Measurements from ENCODE around the gene TMEM178B.

The TMEM178B gene

GRCh38 chr7:141198194-141198958 lies 124.5 kb downstream of the TMEM178B start:
- TF ChIP-seq FOXP2 (optimal IDR thresholded peaks at IDR 0.05; ENCODE audit: borderline replicate concordance, extremely low read depth, extremely low read length, insufficient read depth) (no peak), SIN3A (IDR thresholded peaks at IDR 0.05; ENCODE audit: borderline replicate concordance, insufficient read depth, low read length) (no peak), POLR2AphosphoS5 (IDR thresholded peaks at IDR 0.05; ENCODE audit: low read depth, low read length) (no peak), TAF1 (IDR thresholded peaks at IDR 0.05; ENCODE audit: borderline replicate concordance, insufficient read depth, low read length) (no peak)
- TF ChIP-seq, protein P1, sequence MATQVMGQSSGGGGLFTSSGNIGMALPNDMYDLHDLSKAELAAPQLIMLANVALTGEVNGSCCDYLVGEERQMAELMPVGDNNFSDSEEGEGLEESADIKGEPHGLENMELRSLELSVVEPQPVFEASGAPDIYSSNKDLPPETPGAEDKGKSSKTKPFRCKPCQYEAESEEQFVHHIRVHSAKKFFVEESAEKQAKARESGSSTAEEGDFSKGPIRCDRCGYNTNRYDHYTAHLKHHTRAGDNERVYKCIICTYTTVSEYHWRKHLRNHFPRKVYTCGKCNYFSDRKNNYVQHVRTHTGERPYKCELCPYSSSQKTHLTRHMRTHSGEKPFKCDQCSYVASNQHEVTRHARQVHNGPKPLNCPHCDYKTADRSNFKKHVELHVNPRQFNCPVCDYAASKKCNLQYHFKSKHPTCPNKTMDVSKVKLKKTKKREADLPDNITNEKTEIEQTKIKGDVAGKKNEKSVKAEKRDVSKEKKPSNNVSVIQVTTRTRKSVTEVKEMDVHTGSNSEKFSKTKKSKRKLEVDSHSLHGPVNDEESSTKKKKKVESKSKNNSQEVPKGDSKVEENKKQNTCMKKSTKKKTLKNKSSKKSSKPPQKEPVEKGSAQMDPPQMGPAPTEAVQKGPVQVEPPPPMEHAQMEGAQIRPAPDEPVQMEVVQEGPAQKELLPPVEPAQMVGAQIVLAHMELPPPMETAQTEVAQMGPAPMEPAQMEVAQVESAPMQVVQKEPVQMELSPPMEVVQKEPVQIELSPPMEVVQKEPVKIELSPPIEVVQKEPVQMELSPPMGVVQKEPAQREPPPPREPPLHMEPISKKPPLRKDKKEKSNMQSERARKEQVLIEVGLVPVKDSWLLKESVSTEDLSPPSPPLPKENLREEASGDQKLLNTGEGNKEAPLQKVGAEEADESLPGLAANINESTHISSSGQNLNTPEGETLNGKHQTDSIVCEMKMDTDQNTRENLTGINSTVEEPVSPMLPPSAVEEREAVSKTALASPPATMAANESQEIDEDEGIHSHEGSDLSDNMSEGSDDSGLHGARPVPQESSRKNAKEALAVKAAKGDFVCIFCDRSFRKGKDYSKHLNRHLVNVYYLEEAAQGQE (IDR thresholded peaks at IDR 0.05; ENCODE audit: insufficient read depth in 1 of 2, low read depth in 2 of 2, low read length in 2 of 2), result no peak

DNA sequence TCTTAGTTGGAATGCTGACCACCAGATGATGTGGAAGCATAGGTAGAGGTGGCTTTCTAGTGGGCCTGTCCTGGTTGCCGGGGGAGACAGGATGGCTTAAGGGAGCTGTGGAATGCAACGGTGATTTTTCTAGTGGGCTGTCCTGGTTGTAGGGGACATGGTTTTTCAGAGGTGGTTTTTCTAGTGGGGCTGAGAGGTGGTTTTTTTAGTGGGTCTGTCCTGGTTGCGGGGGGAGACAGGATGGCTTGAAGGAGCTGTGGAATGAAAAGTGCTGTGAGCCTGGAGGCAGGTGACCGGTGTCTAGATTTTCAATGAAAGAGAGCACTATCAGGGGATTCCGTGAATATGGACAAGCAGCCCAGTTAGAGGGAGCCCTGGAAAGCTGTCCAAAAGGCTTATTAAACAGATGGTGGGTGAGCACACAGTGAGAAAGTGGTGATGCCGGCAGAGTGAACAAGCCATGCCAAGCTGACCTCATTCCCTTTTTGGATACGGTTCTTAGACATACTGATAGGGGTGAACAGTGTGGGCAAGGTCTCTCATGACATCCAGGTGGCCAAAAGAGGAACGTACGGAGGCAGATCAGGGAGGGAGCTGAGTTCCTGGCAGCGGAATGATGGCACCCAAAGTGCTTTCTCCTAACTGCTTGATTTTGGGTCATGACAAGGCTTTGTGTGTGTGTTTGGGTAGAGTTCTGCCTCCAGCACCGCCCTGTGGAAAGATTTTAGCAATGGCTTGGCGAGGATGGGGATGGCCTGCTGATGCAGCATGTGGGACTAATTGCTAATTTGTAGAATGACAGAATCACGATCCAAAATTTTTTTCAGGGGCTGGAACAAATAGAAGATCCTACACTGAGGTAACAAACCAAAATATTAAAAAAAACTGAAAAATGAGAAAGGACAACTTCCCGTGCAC lies 126.6 kb downstream of the TMEM178B start:
- no peak for TF ChIP-seq SIN3A (IDR thresholded peaks at IDR 0.05; ENCODE audit: borderline replicate concordance, insufficient read depth, low read length)
- TF ChIP-seq TAF1 (IDR thresholded peaks at IDR 0.05; ENCODE audit: borderline replicate concordance, insufficient read depth, low read length), result no peak
- no peak for TF ChIP-seq FOXP2 (optimal IDR thresholded peaks at IDR 0.05; ENCODE audit: borderline replicate concordance, extremely low read depth, extremely low read length, insufficient read depth)

DNA sequence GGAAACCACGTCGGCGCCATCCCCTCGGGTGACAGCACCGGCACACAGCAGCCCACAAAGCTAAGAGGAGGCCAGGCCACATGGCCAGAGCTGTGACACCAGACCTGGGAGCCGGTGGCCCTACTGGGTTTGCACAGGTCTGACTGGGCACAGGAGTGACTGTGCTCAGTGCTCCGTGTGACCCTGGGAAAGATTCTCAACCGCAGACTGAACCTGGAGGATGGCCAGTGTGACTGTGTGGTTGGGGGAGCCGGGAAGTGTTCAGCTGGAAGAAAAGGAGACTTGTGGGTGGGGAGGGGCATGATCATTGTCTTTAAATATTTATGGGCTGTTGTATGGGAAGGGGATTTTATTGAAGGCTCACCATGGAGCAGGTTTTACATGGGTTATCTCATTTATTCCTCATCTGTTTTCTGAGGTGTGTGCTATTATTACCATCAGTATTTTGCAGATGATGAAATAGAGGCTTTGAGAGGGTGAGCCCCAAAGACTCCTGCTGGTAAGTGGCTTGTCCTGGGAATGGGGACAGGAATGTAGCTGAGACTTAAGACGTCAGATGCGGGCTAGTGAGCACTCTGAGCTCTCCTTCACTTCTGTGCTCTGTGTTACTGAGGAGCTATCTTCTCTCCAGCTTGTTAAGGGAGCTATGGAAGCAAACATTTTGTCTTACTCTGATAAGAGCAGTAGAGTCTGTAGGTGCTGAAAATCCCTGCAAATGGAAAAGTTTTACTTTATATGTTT lies 127.5 kb downstream of the TMEM178B start:
- TF ChIP-seq, protein P1 (IDR thresholded peaks at IDR 0.05; ENCODE audit: insufficient read depth in 1 of 2, low read depth in 2 of 2, low read length in 2 of 2), result no peak
- no peak for TF ChIP-seq POLR2AphosphoS5 (IDR thresholded peaks at IDR 0.05; ENCODE audit: low read depth, low read length)
- no peak for TF ChIP-seq FOXP2 (optimal IDR thresholded peaks at IDR 0.05; ENCODE audit: borderline replicate concordance, extremely low read depth, extremely low read length, insufficient read depth)
- no peak for TF ChIP-seq SIN3A (IDR thresholded peaks at IDR 0.05; ENCODE audit: borderline replicate concordance, insufficient read depth, low read length)
- TF ChIP-seq TAF1 (IDR thresholded peaks at IDR 0.05; ENCODE audit: borderline replicate concordance, insufficient read depth, low read length), result no peak

GRCh38 chr7:141202535-141202934 lies 128.7 kb downstream of the TMEM178B start:
- TF ChIP-seq TAF1 (IDR thresholded peaks at IDR 0.05; ENCODE audit: borderline replicate concordance, insufficient read depth, low read length) (no peak), POLR2AphosphoS5 (IDR thresholded peaks at IDR 0.05; ENCODE audit: low read depth, low read length) (no peak), SIN3A (IDR thresholded peaks at IDR 0.05; ENCODE audit: borderline replicate concordance, insufficient read depth, low read length) (no peak)
- TF ChIP-seq, protein P1 (IDR thresholded peaks at IDR 0.05; ENCODE audit: insufficient read depth in 1 of 2, low read depth in 2 of 2, low read length in 2 of 2), result no peak

DNA sequence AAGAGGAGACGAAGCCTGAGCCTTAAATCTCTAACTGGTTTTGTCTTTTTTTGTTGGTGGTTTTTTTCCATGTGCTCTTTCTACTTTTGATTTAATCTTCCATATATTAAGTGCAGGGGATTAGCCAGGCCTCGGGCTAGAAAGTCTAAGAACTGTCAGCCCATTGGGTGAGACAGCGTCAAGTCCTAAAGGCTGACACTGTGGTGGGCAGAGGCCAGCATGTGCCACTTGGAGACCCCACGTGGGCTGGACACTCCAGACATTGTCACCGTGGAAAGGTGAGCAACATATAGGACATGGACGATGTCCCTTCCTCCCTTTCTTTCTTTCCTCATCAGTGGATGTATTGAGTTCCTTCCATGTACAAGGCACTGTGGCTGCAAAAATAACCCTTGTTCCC lies 129.3 kb downstream of the TMEM178B start:
- TF ChIP-seq, protein P1 (IDR thresholded peaks at IDR 0.05; ENCODE audit: insufficient read depth in 1 of 2, low read depth in 2 of 2, low read length in 2 of 2), result no peak
- TF ChIP-seq POLR2AphosphoS5 (IDR thresholded peaks at IDR 0.05; ENCODE audit: low read depth, low read length) (no peak), SIN3A (IDR thresholded peaks at IDR 0.05; ENCODE audit: borderline replicate concordance, insufficient read depth, low read length) (no peak), FOXP2 (optimal IDR thresholded peaks at IDR 0.05; ENCODE audit: borderline replicate concordance, extremely low read depth, extremely low read length, insufficient read depth) (no peak), TAF1 (IDR thresholded peaks at IDR 0.05; ENCODE audit: borderline replicate concordance, insufficient read depth, low read length) (no peak)

All from PFSK-1 (cell line).